Stimulated activated naive B cell treated with anti-CD40 and anti-IgM and Interleukin-4, amounts not matched to agents 10 μg/mL and 1 μg/mL and 100 μg/mL, for 72 hours (primary cell): ENCODE data around the gene RAD51C.
A peak's percentile ranks its signal among the peaks of the same experiment; 100 is the strongest.
"Not testable (repeated sequence)": the region's sequence is repeated elsewhere in the genome, so short reads cannot be mapped to it uniquely, and the experiment has no call there.

ENCODE experiments used
- ATAC-seq, 2 donors: fragments of 150-1000 bp; cut with Tn5 transposase; replicated peaks; 2 replicates each; pipeline ENCODE4 v1.10.0; 2021; ENCODE audit warnings: moderate library complexity in 1 of 2
- DNase-seq: peaks from one replicate; pipeline ENCODE4 v3.0.0; 2021
- H3K27ac Mint-ChIP-seq: one replicate; pipeline ENCODE4 v1.8.0; 2022; ENCODE audit warnings: mild to moderate bottlenecking, mixed read lengths
- H3K27me3 Mint-ChIP-seq, 2 donors: one replicate each; pipeline ENCODE4 v1.8.0; 2022; ENCODE audit warnings: mixed read lengths in 2 of 2
- H3K36me3 Mint-ChIP-seq, 2 donors: one replicate each; pipeline ENCODE4 v1.8.0; 2022; ENCODE audit warnings: mixed read lengths in 2 of 2, mild to moderate bottlenecking in 1 of 2
- H3K4me1 Mint-ChIP-seq, 2 donors: one replicate each; pipeline ENCODE4 v1.8.0; 2022; ENCODE audit warnings: mixed read lengths in 2 of 2, mild to moderate bottlenecking in 1 of 2
- H3K4me3 Mint-ChIP-seq, 2 donors: one replicate each; pipeline ENCODE4 v1.8.0; 2022; ENCODE audit warnings: mild to moderate bottlenecking in 2 of 2, mixed read lengths in 2 of 2, moderate library complexity in 1 of 2
- H3K9me3 Mint-ChIP-seq, 2 donors: one replicate each; pipeline ENCODE4 v1.8.0; 2022; ENCODE audit warnings: mixed read lengths in 2 of 2, mild to moderate bottlenecking in 1 of 2

RAD51C gene

DNA sequence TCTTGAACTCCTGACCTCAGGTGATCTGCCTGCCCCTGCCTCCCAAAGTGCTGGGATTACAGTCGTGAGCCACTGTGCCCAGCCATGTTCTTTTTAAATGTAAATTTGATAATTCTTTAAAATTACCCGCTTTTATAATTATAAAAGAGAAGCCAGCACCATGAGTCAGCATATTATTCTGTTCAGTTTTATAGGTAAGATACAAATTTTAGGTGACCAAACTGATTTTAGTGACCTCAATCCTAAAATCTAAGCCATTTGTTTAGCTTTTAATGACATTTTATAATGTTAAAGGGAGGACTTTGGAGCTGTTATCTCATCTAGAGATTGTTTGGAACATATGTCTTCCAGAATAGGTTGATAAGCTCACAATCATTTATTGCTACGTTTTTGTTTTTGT is 42.4 kb downstream of the RAD51C start:
- no peak for ATAC-seq
- Mint-ChIP-seq H3K36me3 (peaks cover 3 to 11% of the 10 kb centered on the region in 2 donors), H3K4me3 (no peak overlapping the region), H3K4me1 (no peaks in the 10 kb centered on the region), H3K9me3 (no peaks in the 10 kb centered on the region), H3K27me3 (no peaks in the 10 kb centered on the region), H3K27ac (no peak overlapping the region)
- no peak for DNase-seq

DNA sequence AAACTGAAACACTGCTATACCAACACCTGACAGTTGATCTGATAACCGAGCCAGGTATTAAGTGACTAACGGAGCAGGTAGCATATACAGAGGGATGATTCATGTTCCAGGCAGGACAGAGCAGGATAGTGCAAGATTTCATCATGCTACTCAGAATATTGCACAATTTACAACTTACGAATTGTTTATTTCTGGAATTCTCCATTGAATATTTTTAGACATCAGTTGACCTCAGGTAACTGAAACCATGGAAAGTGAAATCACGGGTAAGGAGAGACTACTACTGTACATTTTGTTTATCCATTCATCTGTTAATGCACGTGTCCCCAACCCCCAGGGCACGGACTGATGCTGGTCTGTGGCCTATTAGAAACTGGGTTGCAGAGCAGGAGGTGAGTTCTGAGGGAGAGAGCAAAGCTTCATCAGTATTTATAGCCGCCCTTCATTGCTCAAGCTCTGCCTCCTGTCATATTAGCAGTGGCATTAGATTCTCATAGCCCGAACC is 48.8 kb downstream of the RAD51C start:
- Mint-ChIP-seq H3K27me3 (no peaks in the 10 kb centered on the region), H3K4me1 (no peaks in the 10 kb centered on the region), H3K4me3 (no peak overlapping the region), H3K9me3 (no peaks in the 10 kb centered on the region), H3K27ac (no peak overlapping the region), H3K36me3 (peaks cover 0 to under 1% of the 10 kb centered on the region in 2 donors)
- no peak for DNase-seq
- ATAC-seq, result no peak

DNA sequence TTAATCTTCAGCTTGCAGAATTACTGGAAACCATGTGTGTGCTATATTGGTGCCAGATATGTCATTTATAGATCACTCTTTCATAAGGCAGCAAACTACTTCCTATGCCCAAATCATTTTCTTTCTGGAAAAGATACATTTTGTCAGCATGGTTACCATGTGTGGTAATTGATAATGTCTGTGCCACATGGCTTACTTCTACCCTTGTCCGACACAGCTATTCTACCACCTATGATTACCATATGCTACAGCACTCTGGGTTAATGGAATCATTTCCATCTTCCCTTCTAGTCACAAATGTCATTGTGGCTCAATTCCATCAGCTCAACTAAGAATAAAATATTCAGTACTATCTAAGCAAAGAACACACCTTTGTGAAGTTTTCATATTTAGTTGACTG is 55.3 kb downstream of the RAD51C start:
- H3K27ac Mint-ChIP-seq, result no peak overlapping the region
- no peak for ATAC-seq
- H3K4me1 Mint-ChIP-seq, result no peaks in the 10 kb centered on the region
- no peaks in the 10 kb centered on the region for H3K36me3 Mint-ChIP-seq
- no peak overlapping the region for H3K4me3 Mint-ChIP-seq
- no peaks in the 10 kb centered on the region for H3K27me3 Mint-ChIP-seq
- DNase-seq, result no peak
- no peaks in the 10 kb centered on the region for H3K9me3 Mint-ChIP-seq

GRCh38 chr17:58749627-58750026 is 57.2 kb downstream of the RAD51C start:
- H3K4me3 Mint-ChIP-seq, result not testable (repeated sequence)

DNA sequence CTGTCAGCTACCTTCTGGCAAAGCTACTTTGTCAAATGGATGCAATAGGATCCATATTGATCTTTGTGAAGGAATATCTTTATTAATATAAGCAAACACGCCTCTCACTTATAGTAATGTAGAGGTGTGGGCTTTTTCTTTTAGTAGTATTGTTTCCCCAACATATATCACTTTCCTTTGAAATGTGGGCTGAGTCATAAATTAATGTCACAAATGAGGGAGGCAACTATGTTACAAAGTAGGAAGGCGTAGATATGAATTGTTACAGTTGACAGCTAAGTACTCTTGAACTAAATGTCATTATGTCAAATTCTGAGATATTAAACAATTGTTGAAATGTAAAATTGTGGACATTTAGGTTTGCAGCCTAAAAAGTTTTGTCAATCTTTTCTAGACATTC is 60.6 kb downstream of the RAD51C start:
- ATAC-seq, result no peak
- no peak overlapping the region for H3K4me3 Mint-ChIP-seq
- no peak for DNase-seq
- no peak overlapping the region for H3K27ac Mint-ChIP-seq
- H3K27me3 Mint-ChIP-seq, result peaks cover 17 to 20% of the 10 kb centered on the region in 2 donors
- H3K36me3 Mint-ChIP-seq, result peaks cover 2 to 5% of the 10 kb centered on the region in 2 donors
- H3K4me1 Mint-ChIP-seq, result peaks cover 9 to 11% of the 10 kb centered on the region in 2 donors
- no peaks in the 10 kb centered on the region for H3K9me3 Mint-ChIP-seq

More at GRCh38 chr17:58749627-58750026, 57.2 kb downstream of the RAD51C start:
- not testable (repeated sequence) for H3K4me1 Mint-ChIP-seq, ATAC-seq, H3K27ac Mint-ChIP-seq, H3K9me3 Mint-ChIP-seq, DNase-seq, H3K27me3 Mint-ChIP-seq, H3K36me3 Mint-ChIP-seq

DNA sequence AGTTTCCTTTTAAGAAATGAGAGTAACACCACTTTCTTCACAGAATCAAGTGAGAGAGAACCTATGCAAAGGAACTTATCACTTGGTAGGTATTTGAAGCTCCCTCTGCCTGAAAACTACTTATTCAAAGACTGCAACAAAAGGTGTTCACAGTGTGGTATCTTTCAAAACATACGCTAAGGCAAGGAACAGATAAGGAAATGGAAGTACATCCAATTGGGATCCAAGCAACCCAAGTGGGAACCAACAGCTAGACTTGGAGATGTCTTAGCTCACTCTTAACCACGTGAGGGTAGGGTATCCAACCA is 62.8 kb downstream of the RAD51C start:
- H3K27me3 Mint-ChIP-seq, result peaks cover 20 to 32% of the 10 kb centered on the region in 2 donors
- H3K27ac Mint-ChIP-seq, result peak overlapping the region; percentile 47
- no peaks in the 10 kb centered on the region for H3K9me3 Mint-ChIP-seq
- peak in 1 of 2 donors; percentile 4 for ATAC-seq
- peaks cover 12 to 14% of the 10 kb centered on the region in 2 donors for H3K4me1 Mint-ChIP-seq
- peak overlapping the region; percentile 82 to 90 for H3K4me3 Mint-ChIP-seq
- DNase-seq, result no peak
- peaks cover 2 to 5% of the 10 kb centered on the region in 2 donors for H3K36me3 Mint-ChIP-seq

DNA sequence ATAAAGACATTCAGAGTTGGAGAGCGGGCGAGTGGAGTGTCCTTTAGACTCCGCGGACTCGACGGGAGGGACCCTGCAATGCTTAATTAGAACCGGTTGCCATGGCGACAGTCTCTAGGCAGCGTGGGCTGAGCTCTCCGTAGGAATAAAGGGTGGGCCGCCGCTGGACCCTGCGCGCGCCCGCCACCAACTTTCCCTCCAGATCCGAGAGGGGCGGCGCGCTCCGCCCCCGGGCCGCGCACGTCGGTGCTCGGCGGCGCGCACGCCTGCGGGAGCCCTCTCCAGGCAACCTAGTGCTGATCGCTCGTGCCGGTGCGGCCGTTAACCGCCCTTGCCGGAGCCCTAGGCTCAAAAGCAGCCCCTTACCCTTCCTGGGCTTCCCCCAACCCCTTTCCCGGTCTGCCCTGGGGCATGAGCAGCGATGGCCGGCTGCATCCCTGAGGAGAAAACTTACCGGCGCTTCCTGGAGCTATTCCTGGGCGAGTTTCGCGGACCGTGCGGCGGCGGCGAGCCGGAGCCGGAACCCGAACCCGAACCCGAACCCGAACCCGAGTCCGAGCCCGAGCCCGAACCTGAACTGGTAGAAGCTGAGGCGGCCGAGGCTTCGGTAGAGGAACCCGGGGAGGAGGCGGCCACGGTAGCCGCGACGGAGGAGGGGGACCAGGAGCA is 63.3 kb downstream of the RAD51C start, which contains the start of gene PPM1E:
TSS of gene PPM1E (plus strand) at position 278 of the 669 bp plus-strand sequence.
- Mint-ChIP-seq H3K9me3 (no peaks in the 10 kb centered on the region), H3K27me3 (peaks cover 25 to 36% of the 10 kb centered on the region in 2 donors), H3K36me3 (peaks cover 2 to 5% of the 10 kb centered on the region in 2 donors), H3K4me1 (peaks cover 17% of the 10 kb centered on the region in 2 donors), H3K27ac (peak within 1 kb of the TSS; percentile 79), H3K4me3 (peak within 1 kb of the TSS; percentile 90 to 96)
- DNase-seq, result peak; percentile 34
- ATAC-seq, result peak; percentile 84 to 90

DNA sequence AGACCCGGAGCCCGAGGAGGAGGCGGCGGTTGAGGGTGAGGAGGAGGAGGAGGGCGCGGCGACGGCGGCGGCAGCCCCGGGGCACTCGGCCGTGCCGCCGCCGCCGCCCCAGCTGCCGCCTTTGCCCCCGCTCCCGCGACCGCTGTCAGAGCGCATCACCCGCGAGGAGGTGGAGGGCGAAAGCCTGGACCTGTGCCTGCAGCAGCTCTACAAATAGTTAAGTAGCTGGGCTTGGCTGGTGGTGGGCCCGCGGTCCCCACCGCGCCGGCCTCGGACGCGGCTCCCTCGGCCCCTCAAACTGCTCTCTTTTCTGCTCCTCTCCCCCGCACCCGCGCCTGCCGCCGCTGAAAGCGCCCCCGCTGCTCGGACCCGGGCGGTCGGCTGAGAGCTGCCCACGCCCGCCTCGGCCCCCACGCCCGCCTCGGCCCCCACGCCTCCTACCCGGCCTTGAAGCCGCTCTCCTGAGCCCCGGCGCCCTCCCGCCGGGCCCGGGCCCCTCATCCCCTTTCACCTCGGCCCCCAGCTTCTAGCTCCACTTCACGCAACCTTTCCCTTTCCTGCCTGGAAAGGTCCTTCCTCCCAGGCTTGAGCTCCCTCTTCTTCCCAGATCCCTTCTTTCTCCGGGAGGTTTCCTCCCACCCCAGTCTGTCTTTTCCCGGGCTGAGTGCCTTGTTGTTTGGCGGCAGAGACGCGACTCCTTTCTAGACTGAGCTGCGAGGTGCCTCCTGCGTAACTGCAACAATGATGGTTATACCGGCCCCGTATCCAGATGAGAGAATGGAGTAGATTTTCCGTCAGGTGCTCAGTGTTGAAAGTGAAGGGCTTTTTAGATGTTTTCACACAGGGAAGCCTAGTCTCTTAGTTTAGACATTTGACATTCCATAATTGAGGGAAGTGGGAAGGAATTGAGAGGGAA is 64.1 kb downstream of the RAD51C start:
- Mint-ChIP-seq H3K27me3 (peaks cover 29 to 44% of the 10 kb centered on the region in 2 donors), H3K4me3 (peak overlapping the region; percentile 90 to 96), H3K27ac (peak overlapping the region; percentile 79), H3K9me3 (no peaks in the 10 kb centered on the region), H3K36me3 (peaks cover 2 to 5% of the 10 kb centered on the region in 2 donors), H3K4me1 (peaks cover 17% of the 10 kb centered on the region in 2 donors)
- ATAC-seq, result peak; percentile 43 to 44
- no peak for DNase-seq

DNA sequence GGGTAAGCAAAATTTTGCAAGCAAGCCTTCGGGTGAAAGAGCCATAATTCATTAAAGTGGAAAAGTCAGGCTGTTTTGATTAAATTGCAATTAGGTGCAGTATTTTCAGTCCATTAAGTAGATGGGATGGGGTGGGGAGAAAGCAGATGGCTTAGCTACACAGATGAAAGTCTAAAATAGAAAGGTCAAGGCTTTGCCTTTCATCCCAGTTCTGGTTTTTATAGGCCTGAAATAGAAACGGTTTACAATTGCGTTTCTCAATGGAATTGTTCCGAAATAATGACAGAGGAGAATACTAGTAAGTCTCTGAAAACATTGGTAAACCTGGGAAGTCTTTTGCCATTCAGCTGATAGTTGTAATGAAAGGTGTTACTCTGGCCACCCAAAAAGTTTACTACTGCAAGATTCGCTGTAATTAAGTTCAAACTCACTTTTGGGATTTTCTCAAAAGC is 64.8 kb downstream of the RAD51C start:
- Mint-ChIP-seq H3K27me3 (peaks cover 36 to 47% of the 10 kb centered on the region in 2 donors), H3K4me3 (peak overlapping the region; percentile 90 to 96), H3K9me3 (no peaks in the 10 kb centered on the region), H3K36me3 (peaks cover 2 to 5% of the 10 kb centered on the region in 2 donors), H3K27ac (no peak overlapping the region), H3K4me1 (peaks cover 17% of the 10 kb centered on the region in 2 donors)
- DNase-seq (no peak), ATAC-seq (no peak)

- Mint-ChIP-seq H3K27me3 (peaks cover 42 to 47% of the 10 kb centered on the region in 2 donors), H3K36me3 (peaks cover 2 to 5% of the 10 kb centered on the region in 2 donors), H3K9me3 (no peaks in the 10 kb centered on the region), H3K27ac (no peak overlapping the region), H3K4me3 (no peak overlapping the region), H3K4me1 (peaks cover 17% of the 10 kb centered on the region in 2 donors)
- DNase-seq (no peak), ATAC-seq (no peak)
These were observed 66.5 kb downstream of the RAD51C start for GRCh38 chr17:58758890-58759289.

DNA sequence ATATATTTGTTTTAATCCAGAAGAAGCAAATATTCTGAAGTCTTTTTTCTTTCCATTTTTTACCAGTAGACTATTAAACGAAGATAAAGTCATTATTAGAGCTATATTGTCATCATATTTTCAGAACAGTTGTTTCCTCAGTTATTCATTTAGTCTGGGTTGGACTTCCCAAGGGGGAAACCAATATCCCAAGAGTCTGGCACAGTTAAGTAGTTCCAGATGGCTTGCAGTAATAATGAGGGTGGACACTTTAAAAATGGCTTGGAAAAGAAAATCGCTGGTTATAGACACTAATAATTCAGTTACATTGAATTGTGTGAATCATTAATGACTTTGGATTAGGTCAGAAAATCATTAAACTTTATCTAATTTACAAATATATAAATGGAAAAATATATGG is 67.1 kb downstream of the RAD51C start:
- H3K27me3 Mint-ChIP-seq, result peaks cover 42 to 47% of the 10 kb centered on the region in 2 donors
- ATAC-seq, result no peak
- H3K4me3 Mint-ChIP-seq, result no peak overlapping the region

GRCh38 chr17:58760248-58760647 is 67.8 kb downstream of the RAD51C start:
- H3K27ac Mint-ChIP-seq, result no peak overlapping the region
- H3K9me3 Mint-ChIP-seq, result no peaks in the 10 kb centered on the region

More for the DNA sequence above, 67.1 kb downstream of the RAD51C start:
- Mint-ChIP-seq H3K36me3 (peaks cover 2 to 5% of the 10 kb centered on the region in 2 donors), H3K4me1 (peaks cover 17% of the 10 kb centered on the region in 2 donors), H3K9me3 (no peaks in the 10 kb centered on the region), H3K27ac (no peak overlapping the region)
- no peak for DNase-seq

DNA sequence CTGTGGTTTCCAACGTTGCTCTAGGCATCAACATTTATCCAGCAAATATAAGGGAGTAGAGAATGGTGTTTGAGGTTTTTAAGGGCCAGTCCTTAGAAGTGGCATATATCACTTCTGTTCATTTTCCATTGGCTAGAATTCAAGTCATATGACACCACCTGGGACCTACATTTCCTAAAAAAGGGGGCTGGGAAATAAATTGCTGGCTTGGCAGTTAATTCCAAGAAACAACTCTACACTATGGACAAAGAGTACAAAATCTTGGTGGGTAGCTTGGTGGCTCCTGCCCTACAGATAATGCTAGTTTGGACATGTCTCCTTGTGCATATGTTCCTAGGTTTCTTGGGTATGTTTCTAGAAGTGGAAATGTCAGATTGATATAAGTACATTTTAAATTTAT is 70.9 kb downstream of the RAD51C start:
- ATAC-seq, result no peak
- H3K27ac Mint-ChIP-seq, result no peak overlapping the region
- no peaks in the 10 kb centered on the region for H3K9me3 Mint-ChIP-seq
- no peak overlapping the region for H3K4me3 Mint-ChIP-seq
- DNase-seq, result no peak
- peaks cover 7 to 8% of the 10 kb centered on the region in 2 donors for H3K4me1 Mint-ChIP-seq
- no peaks in the 10 kb centered on the region for H3K36me3 Mint-ChIP-seq
- peaks cover 25 to 27% of the 10 kb centered on the region in 2 donors for H3K27me3 Mint-ChIP-seq

More at GRCh38 chr17:58760248-58760647, 67.8 kb downstream of the RAD51C start:
- Mint-ChIP-seq H3K36me3 (peaks cover 2 to 5% of the 10 kb centered on the region in 2 donors), H3K27me3 (peaks cover 36 to 40% of the 10 kb centered on the region in 2 donors), H3K4me1 (peaks cover 16 to 17% of the 10 kb centered on the region in 2 donors), H3K4me3 (no peak overlapping the region)
- peak; percentile 16 to 43 for ATAC-seq
- no peak for DNase-seq

GRCh38 chr17:58764373-58764772 is 72.0 kb downstream of the RAD51C start:
- H3K36me3 Mint-ChIP-seq, result no peaks in the 10 kb centered on the region
- H3K27ac Mint-ChIP-seq, result no peak overlapping the region
- no peak overlapping the region for H3K4me3 Mint-ChIP-seq
- DNase-seq, result no peak
- H3K9me3 Mint-ChIP-seq, result no peaks in the 10 kb centered on the region
- peaks cover 7 to 8% of the 10 kb centered on the region in 2 donors for H3K4me1 Mint-ChIP-seq
- ATAC-seq, result no peak
- H3K27me3 Mint-ChIP-seq, result peaks cover 19 to 25% of the 10 kb centered on the region in 2 donors
